ENCODE measurements around the gene LCP1.
"Not testable (repeated sequence)": the region's sequence is repeated elsewhere in the genome, so short reads cannot be mapped to it uniquely, and the experiment has no call there.

The LCP1 gene, protein sequence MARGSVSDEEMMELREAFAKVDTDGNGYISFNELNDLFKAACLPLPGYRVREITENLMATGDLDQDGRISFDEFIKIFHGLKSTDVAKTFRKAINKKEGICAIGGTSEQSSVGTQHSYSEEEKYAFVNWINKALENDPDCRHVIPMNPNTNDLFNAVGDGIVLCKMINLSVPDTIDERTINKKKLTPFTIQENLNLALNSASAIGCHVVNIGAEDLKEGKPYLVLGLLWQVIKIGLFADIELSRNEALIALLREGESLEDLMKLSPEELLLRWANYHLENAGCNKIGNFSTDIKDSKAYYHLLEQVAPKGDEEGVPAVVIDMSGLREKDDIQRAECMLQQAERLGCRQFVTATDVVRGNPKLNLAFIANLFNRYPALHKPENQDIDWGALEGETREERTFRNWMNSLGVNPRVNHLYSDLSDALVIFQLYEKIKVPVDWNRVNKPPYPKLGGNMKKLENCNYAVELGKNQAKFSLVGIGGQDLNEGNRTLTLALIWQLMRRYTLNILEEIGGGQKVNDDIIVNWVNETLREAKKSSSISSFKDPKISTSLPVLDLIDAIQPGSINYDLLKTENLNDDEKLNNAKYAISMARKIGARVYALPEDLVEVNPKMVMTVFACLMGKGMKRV

DNA sequence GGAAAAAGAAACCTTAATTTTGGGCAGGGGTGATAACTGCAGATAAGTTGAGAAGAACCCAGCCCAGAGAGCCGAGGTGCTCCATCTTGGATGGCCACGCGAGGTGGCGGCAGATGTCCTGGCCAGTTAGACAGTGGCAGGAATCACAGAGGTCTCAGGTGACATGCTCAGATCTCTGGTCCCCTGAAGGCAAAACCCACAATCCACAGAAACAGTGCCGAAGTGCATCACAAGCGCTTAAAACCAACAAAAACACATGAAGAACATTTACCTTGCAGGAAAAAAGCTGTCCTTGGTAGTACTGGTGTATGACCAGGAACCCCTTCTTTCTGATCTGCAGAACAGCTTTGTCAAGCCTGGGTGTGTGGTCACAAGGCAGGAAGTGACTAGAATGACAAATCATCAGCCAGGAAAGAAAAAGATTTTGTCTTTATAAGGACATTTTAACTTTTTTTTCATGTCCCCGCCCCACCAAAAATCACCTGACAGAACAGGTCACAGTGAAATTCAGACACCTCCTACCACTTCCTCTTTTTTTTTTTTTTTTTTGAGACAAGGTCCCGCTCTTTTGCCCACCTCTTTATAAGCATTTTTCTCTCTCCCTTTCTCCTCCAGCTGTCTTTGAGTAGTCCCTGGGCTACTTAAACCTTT lies at the start of gene LCP1:
LCP1 (minus strand) TSS at position 338 of the 651 bp plus-strand sequence. CDS start 22,515 bp downstream, outside the sequence.
- Histone ChIP-seq H3K4me1 (ENCODE audit: control insufficient read depth, low read depth, low read length) (no peaks in the 10 kb centered on the region), H3K9ac (ENCODE audit: low read length) (no peak within 1 kb of the TSS), H3K4me3 (ENCODE audit: low read length) (no peak within 1 kb of the TSS), H3K27me3 (ENCODE audit: control insufficient read depth, insufficient read depth, low read length) (no peaks in the 10 kb centered on the region), H3K9me3 (ENCODE audit: control insufficient read depth, low read depth, low read length) (no peaks in the 10 kb centered on the region), H3K27ac (ENCODE audit: low read length) (no peak within 1 kb of the TSS), H3K36me3 (ENCODE audit: control insufficient read depth, low read depth, low read length) (no peaks in the 10 kb centered on the region)

- H3K9me3 ChIP-seq (ENCODE audit: control insufficient read depth, low read depth, low read length) = no peaks in the 10 kb centered on the region
- no peaks in the 10 kb centered on the region for H3K4me1 ChIP-seq (ENCODE audit: control insufficient read depth, low read depth, low read length)
- no peaks in the 10 kb centered on the region for H3K27me3 ChIP-seq (ENCODE audit: control insufficient read depth, insufficient read depth, low read length)
- H3K4me3 ChIP-seq (ENCODE audit: low read length) = no peak overlapping the region
- no peaks in the 10 kb centered on the region for H3K36me3 ChIP-seq (ENCODE audit: control insufficient read depth, low read depth, low read length)
- H3K9ac ChIP-seq (ENCODE audit: low read length) = no peak overlapping the region
- no peak overlapping the region for H3K27ac ChIP-seq (ENCODE audit: low read length)
Measured at GRCh38 chr13:46229251-46229650, 47.3 kb upstream of the LCP1 start.

DNA sequence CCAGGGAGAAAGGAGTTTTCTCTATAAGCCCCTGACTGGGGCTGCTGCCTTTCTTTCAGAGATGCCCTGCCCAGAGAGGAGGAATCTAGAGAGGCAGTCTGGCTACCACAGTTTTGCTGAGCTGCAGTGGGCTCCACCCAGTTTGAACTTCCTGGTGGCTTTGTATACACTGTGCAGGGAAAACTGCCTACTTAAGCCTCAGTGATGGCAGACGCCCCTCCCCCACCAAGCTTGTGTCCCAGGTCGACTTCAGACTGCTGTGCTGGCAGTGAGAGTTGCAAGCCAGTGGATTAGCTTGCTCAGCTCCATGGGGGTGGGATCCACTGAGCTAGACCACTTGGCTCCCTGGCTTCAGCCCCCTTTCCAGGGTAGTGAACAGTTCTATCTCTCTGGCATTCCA lies 38.3 kb upstream of the LCP1 start:
- not testable (repeated sequence) for H3K9me3 ChIP-seq (ENCODE audit: control insufficient read depth, low read depth, low read length); H3K4me1 ChIP-seq (ENCODE audit: control insufficient read depth, low read depth, low read length); H3K9ac ChIP-seq (ENCODE audit: low read length); H3K27ac ChIP-seq (ENCODE audit: low read length); H3K36me3 ChIP-seq (ENCODE audit: control insufficient read depth, low read depth, low read length); H3K27me3 ChIP-seq (ENCODE audit: control insufficient read depth, insufficient read depth, low read length); H3K4me3 ChIP-seq (ENCODE audit: low read length)

- not testable (repeated sequence) for H3K27ac ChIP-seq (ENCODE audit: low read length); H3K36me3 ChIP-seq (ENCODE audit: control insufficient read depth, low read depth, low read length); H3K4me1 ChIP-seq (ENCODE audit: control insufficient read depth, low read depth, low read length); H3K4me3 ChIP-seq (ENCODE audit: low read length); H3K9ac ChIP-seq (ENCODE audit: low read length); H3K9me3 ChIP-seq (ENCODE audit: control insufficient read depth, low read depth, low read length)
- H3K27me3 ChIP-seq (ENCODE audit: control insufficient read depth, insufficient read depth, low read length) = peaks cover 25% of the 10 kb centered on the region
Measured at GRCh38 chr13:46214741-46215140, 32.8 kb upstream of the LCP1 start.

DNA sequence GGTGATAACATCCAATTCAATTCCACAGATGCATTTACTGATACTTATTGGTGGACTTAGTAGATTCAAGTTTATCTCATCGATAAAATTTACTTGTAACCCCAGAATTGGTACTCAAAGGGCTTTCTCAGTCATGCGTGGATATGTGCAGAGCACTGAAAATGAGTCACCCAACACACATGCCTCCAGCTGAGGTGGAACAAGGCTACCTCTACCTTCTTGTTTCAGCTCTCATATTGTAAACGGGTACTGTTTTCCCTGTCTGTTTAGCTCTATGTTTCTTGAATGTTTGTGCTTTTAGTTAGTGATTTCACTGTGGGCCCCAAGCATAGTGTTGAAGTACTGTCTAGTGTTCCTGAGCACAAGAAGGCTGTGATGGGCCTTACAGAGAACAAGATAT lies 31.3 kb upstream of the LCP1 start:
- Histone ChIP-seq H3K36me3 (ENCODE audit: control insufficient read depth, low read depth, low read length) (no peaks in the 10 kb centered on the region), H3K9me3 (ENCODE audit: control insufficient read depth, low read depth, low read length) (no peaks in the 10 kb centered on the region), H3K4me1 (ENCODE audit: control insufficient read depth, low read depth, low read length) (peaks cover 5% of the 10 kb centered on the region), H3K27me3 (ENCODE audit: control insufficient read depth, insufficient read depth, low read length) (peaks cover 25% of the 10 kb centered on the region), H3K9ac (ENCODE audit: low read length) (no peak overlapping the region), H3K27ac (ENCODE audit: low read length) (no peak overlapping the region), H3K4me3 (ENCODE audit: low read length) (no peak overlapping the region)

DNA sequence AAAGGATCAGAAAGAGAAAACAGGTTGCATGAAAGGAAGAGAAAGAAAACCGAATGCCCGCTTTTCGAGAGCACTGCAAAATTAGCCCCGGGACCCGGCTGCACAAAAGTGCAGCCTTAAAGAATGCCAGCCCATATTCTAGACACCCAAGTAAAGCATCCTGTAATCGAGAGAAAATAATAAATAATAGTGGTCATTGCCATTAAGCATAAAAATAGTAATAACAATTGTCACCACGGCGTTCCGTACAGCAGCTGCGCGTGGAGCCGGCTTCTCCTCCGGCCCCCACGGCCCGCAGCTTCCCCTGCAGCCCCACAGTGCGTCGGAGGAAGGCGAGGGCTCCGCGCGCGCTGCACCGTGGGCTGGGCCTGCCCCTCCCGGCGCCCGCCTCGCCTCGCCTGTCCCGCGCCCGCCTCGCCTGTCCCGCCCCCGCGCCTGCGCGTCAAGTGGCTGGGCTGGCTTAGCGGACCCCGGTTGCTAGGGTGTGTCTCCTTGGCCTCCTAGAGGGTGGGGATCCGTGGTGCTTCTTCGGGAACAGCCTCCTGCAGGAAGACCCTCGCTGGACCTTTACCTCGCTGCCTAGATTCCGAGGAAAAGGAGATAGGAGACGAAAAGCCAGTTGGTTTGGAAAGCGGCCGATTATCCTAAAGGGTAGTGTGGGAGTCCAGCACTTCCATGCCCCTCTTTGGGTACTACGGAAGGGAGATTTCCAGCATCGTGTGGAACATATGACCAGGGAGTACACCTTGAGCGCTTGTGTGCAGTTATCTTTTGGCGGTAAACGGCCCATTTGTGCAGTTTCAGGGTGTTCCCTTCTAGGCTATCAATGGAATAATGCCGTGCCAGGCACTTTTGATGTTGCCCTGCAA lies 29.7 kb upstream of the LCP1 start, which contains the start of gene LRRC63:
LRRC63 (plus strand) TSS at position 446 of the 869 bp plus-strand sequence. CDS start 1,107 bp downstream, outside the sequence.
- peaks cover 25% of the 10 kb centered on the region for H3K27me3 ChIP-seq (ENCODE audit: control insufficient read depth, insufficient read depth, low read length)
- H3K4me1 ChIP-seq (ENCODE audit: control insufficient read depth, low read depth, low read length) = peaks cover 12% of the 10 kb centered on the region
- H3K27ac ChIP-seq (ENCODE audit: low read length) = no peak within 1 kb of the TSS
- H3K4me3 ChIP-seq (ENCODE audit: low read length) = peak within 1 kb of the TSS; percentile 62
- H3K9me3 ChIP-seq (ENCODE audit: control insufficient read depth, low read depth, low read length) = no peaks in the 10 kb centered on the region
- peak within 1 kb of the TSS; percentile 19 for H3K9ac ChIP-seq (ENCODE audit: low read length)
- H3K36me3 ChIP-seq (ENCODE audit: control insufficient read depth, low read depth, low read length) = no peaks in the 10 kb centered on the region

GRCh38 chr13:46211116-46211482 lies 29.1 kb upstream of the LCP1 start:
- Histone ChIP-seq H3K4me3 (ENCODE audit: low read length) (peak overlapping the region; percentile 62), H3K9me3 (ENCODE audit: control insufficient read depth, low read depth, low read length) (no peaks in the 10 kb centered on the region), H3K4me1 (ENCODE audit: control insufficient read depth, low read depth, low read length) (peaks cover 12% of the 10 kb centered on the region), H3K36me3 (ENCODE audit: control insufficient read depth, low read depth, low read length) (no peaks in the 10 kb centered on the region), H3K27ac (ENCODE audit: low read length) (no peak overlapping the region), H3K9ac (ENCODE audit: low read length) (peak overlapping the region; percentile 19), H3K27me3 (ENCODE audit: control insufficient read depth, insufficient read depth, low read length) (peaks cover 25% of the 10 kb centered on the region)

DNA sequence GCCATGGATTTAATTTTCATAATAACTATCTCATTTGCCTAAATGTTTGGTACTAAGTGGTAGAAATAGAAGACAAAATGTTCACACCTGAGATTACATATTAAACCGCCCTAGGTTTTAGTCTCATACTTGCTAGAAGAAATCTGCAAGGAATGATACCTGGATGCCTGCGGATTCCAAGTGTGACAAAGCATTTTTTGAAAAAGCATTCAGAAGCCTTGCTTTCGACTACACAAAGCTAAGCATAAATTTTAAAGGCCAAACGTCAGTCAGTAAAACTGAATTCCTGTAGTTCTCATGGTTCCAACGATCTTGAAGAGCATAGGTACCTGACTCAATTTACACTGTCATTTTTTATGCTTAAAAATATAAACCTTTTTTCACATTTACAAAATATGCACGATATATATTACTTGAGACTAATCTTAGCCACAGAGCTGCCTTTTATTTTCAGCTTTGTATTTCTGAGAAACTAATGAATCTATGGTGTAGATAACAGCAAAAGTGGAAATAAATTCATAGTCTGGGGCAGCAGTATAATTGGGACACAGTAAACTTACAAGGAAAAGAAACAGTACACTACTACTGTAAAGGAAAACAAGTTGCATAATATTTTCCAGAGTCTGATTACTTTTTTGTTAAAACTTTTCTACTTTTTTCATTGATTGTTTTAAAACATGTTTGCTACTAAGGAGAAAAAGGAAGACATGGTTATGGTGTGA lies 28.5 kb upstream of the LCP1 start:
- Histone ChIP-seq H3K4me3 (ENCODE audit: low read length) (no peak overlapping the region), H3K27ac (ENCODE audit: low read length) (no peak overlapping the region), H3K9ac (ENCODE audit: low read length) (no peak overlapping the region)

DNA sequence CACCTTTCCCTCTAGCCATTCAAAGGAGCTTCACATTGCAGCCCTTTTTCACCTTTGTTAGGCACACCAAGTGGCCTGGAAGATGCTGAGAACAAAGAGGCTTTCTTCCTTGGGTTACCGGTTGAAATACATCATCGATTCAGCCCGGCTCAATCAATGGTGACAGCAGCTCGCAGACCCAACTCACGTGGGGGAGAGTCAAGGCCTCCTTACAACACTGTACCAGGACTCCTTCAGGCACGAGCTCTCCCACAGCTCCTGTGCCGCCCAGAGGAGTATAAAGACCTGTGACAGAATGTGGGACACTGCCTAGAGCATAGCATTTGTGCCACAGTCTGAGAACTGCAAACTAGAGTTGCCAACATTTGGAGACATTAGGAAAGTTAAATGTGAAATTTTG lies 25.9 kb upstream of the LCP1 start:
- Histone ChIP-seq H3K4me3 (ENCODE audit: low read length) (no peak overlapping the region), H3K4me1 (ENCODE audit: control insufficient read depth, low read depth, low read length) (peaks cover 12% of the 10 kb centered on the region), H3K9me3 (ENCODE audit: control insufficient read depth, low read depth, low read length) (no peaks in the 10 kb centered on the region), H3K27me3 (ENCODE audit: control insufficient read depth, insufficient read depth, low read length) (peaks cover 25% of the 10 kb centered on the region), H3K27ac (ENCODE audit: low read length) (no peak overlapping the region), H3K9ac (ENCODE audit: low read length) (no peak overlapping the region), H3K36me3 (ENCODE audit: control insufficient read depth, low read depth, low read length) (no peaks in the 10 kb centered on the region)

More for the DNA sequence above, 28.5 kb upstream of the LCP1 start:
- H3K27me3 ChIP-seq (ENCODE audit: control insufficient read depth, insufficient read depth, low read length) = peaks cover 25% of the 10 kb centered on the region
- H3K4me1 ChIP-seq (ENCODE audit: control insufficient read depth, low read depth, low read length) = peaks cover 12% of the 10 kb centered on the region
- H3K9me3 ChIP-seq (ENCODE audit: control insufficient read depth, low read depth, low read length) = no peaks in the 10 kb centered on the region
- H3K36me3 ChIP-seq (ENCODE audit: control insufficient read depth, low read depth, low read length) = no peaks in the 10 kb centered on the region

GRCh38 chr13:46206143-46206542 lies 24.2 kb upstream of the LCP1 start:
- H3K27ac ChIP-seq (ENCODE audit: low read length) = no peak overlapping the region
- no peak overlapping the region for H3K4me3 ChIP-seq (ENCODE audit: low read length)

More at GRCh38 chr13:46206143-46206542, 24.2 kb upstream of the LCP1 start:
- peaks cover 10% of the 10 kb centered on the region for H3K4me1 ChIP-seq (ENCODE audit: control insufficient read depth, low read depth, low read length)
- H3K36me3 ChIP-seq (ENCODE audit: control insufficient read depth, low read depth, low read length) = no peaks in the 10 kb centered on the region
- H3K27me3 ChIP-seq (ENCODE audit: control insufficient read depth, insufficient read depth, low read length) = peaks cover 11% of the 10 kb centered on the region
- no peaks in the 10 kb centered on the region for H3K9me3 ChIP-seq (ENCODE audit: control insufficient read depth, low read depth, low read length)
- no peak overlapping the region for H3K9ac ChIP-seq (ENCODE audit: low read length)

Measured in iPS-18a (cell line).